ENCODE data around the gene GLTPD2. TPM values are rescaled to one million over a fixed set of nuclear protein-coding genes. Genes with fewer than 3 reads are reported as not detected.

GLTPD2 gene
- total and polyA plus RNA-seq, 4 donors, result 0.34 to 0.41 TPM; not detected in 2

DNA sequence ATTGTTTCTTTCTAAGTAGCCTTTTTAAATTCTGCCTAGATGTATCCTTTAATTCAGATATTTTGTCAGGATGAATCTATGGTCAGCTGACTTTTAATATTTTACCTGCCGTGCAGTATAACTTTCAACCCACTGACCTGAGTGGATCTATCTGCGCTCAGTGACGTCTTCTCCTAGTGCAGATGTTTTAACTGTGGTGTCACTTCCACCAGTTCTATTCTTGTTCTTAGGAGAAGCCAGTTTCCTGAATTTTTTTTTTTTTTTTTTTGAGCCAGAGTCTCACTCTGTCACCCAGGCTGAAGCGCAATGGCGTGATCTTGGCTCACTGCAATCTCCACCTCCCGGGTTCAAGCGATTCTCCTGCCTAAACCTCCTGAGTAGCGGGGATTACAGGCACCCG is 22.0 kb upstream of the GLTPD2 start:
- DNase-seq (no peak), ATAC-seq (ENCODE audit: insufficient read depth, low FRiP score) (no peak)
- Histone ChIP-seq H3K36me3 (ENCODE audit: control insufficient read depth in 4 of 4, insufficient read depth in 4 of 4, low read length in 4 of 4) (no peaks in the 10 kb centered on the region), H3K4me1 (ENCODE audit: control insufficient read depth in 5 of 5, insufficient read depth in 5 of 5, low read length in 5 of 5) (no peaks in the 10 kb centered on the region), H3K27me3 (ENCODE audit: control insufficient read depth in 3 of 3, insufficient read depth in 3 of 3, low read length in 2 of 3) (peaks cover 0 to 4% (median 2%) of the 10 kb centered on the region in 3 donors), H3K4me3 (no peak overlapping the region), H3K9me3 (ENCODE audit: control insufficient read depth in 4 of 4, insufficient read depth in 3 of 4, low read length in 3 of 4) (no peaks in the 10 kb centered on the region), H3K27ac (ENCODE audit: low read depth in 1 of 2, low read length in 1 of 2) (no peak overlapping the region), H3K9ac (ENCODE audit: insufficient read depth in 1 of 2, low read length in 2 of 2) (no peak overlapping the region)
- TF ChIP-seq CTCF (IDR thresholded peaks at IDR 0.05; ENCODE audit: control extremely low read depth, extremely low read depth), result no peak
- 64 to 69% methylated on average over 9 of the region's 9 CpGs for WGBS, 2 donors

DNA sequence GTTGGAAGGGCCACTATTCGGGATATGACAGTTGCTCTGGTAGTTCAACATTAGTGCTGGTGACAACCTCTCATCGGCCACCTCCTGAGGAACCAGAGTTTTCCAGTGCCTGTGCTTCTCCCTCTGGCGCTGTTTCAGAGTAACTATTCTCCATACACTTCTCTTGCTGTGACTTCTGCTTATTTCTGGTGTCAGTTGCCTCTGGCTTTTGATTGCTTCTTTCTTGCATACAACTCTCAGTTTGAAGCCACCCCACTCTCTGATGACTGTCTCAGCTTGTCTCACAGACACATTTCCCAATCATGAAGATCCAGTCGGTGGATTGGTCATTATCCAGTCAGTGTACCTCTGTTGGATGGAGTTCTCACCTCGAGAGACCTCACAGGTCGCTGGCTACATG is 20.5 kb upstream of the GLTPD2 start:
- Histone ChIP-seq H3K4me3 (no peak overlapping the region), H3K9ac (ENCODE audit: insufficient read depth in 1 of 2, low read length in 2 of 2) (no peak overlapping the region), H3K9me3 (ENCODE audit: control insufficient read depth in 4 of 4, insufficient read depth in 3 of 4, low read length in 3 of 4) (no peaks in the 10 kb centered on the region), H3K27me3 (ENCODE audit: control insufficient read depth in 3 of 3, insufficient read depth in 3 of 3, low read length in 2 of 3) (peaks cover 0 to 7% (median 2%) of the 10 kb centered on the region in 3 donors), H3K4me1 (ENCODE audit: control insufficient read depth in 5 of 5, insufficient read depth in 5 of 5, low read length in 5 of 5) (no peaks in the 10 kb centered on the region), H3K27ac (ENCODE audit: low read depth in 1 of 2, low read length in 1 of 2) (no peak overlapping the region), H3K36me3 (ENCODE audit: control insufficient read depth in 4 of 4, insufficient read depth in 4 of 4, low read length in 4 of 4) (no peaks in the 10 kb centered on the region)
- 75 to 83% methylated on average over 6 of the region's 6 CpGs for WGBS, 2 donors
- no peak for TF ChIP-seq CTCF (IDR thresholded peaks at IDR 0.05; ENCODE audit: control extremely low read depth, extremely low read depth)
- no peak for DNase-seq
- no peak for ATAC-seq (ENCODE audit: insufficient read depth, low FRiP score)

DNA sequence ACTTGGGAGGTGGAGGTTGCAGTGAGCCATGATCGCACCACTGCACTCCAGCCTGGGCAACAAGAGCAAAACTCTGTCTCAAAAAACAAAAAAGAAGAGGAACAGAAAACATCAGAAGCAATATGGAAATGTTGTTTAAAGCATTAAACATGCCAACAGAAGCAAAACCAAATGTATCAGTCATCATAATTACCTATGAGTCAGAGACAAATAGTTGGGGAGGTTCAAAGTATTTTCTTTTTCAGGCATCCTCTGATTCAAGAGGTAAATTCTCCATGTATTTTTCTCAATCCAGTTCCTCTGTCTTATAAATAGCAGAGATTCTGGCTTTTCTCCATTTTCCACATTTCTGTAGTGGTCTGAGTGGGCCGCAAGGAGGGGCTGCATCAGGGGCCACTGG is 19.1 kb upstream of the GLTPD2 start:
- H3K9ac ChIP-seq (ENCODE audit: insufficient read depth in 1 of 2, low read length in 2 of 2), result no peak overlapping the region
- H3K36me3 ChIP-seq (ENCODE audit: control insufficient read depth in 4 of 4, insufficient read depth in 4 of 4, low read length in 4 of 4), result no peaks in the 10 kb centered on the region
- H3K4me1 ChIP-seq (ENCODE audit: control insufficient read depth in 5 of 5, insufficient read depth in 5 of 5, low read length in 5 of 5), result no peaks in the 10 kb centered on the region
- WGBS, 2 donors, result 96 to 98% methylated on average over 2 of the region's 2 CpGs
- TF ChIP-seq CTCF (IDR thresholded peaks at IDR 0.05; ENCODE audit: control extremely low read depth, extremely low read depth), result no peak
- ATAC-seq (ENCODE audit: insufficient read depth, low FRiP score), result no peak
- H3K27me3 ChIP-seq (ENCODE audit: control insufficient read depth in 3 of 3, insufficient read depth in 3 of 3, low read length in 2 of 3), result peaks cover 0 to 9% (median 2%) of the 10 kb centered on the region in 3 donors
- H3K4me3 ChIP-seq, result no peak overlapping the region
- H3K27ac ChIP-seq (ENCODE audit: low read depth in 1 of 2, low read length in 1 of 2), result no peak overlapping the region
- H3K9me3 ChIP-seq (ENCODE audit: control insufficient read depth in 4 of 4, insufficient read depth in 3 of 4, low read length in 3 of 4), result no peaks in the 10 kb centered on the region
- no peak for DNase-seq

DNA sequence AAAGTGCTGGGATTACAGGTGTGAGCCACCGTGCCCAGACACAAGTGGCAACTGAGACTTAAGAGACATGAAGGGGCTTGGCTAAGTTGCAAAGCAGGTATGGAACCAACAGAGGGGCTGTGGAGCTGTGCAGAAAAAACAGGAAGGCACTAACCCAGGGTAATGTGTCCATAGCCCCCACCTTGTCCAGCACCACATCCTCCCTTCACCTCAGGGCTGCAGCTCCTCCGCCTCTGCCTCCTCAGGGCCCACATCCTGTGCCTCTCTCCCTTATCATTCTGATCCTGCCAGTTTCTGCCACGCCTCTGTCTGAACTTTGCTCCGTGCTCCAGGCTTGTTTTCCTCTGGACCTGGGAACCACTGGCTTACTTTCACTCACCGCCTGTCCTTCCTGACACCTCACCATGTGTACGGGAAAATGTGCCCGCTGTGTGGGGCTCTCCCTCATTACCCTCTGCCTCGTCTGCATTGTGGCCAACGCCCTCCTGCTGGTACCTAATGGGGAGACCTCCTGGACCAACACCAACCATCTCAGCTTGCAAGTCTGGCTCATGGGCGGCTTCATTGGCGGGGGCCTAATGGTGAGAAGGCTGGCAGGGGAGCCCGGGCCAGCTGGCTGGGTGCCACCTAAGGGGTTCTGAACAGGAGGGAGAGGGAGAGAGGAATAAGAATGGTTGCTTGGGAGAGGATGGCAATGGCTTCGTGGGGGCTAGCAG is 17.1 kb upstream of the GLTPD2 start, which contains the start of gene TM4SF5:
Gene TM4SF5, plus strand, starts transcription at position 368 of the 716 bp plus-strand sequence. Its CDS starts 37 bp downstream, at position 405.
- DNase-seq, result no peak
- H3K27me3 ChIP-seq (ENCODE audit: control insufficient read depth in 3 of 3, insufficient read depth in 3 of 3, low read length in 2 of 3), result peaks cover 0 to 9% (median 0%) of the 10 kb centered on the region in 3 donors
- TF ChIP-seq CTCF (IDR thresholded peaks at IDR 0.05; ENCODE audit: control extremely low read depth, extremely low read depth), result no peak

More for the DNA sequence above, 17.1 kb upstream of the GLTPD2 start, which contains the start of gene TM4SF5:
- 57 to 71% methylated on average over 13 of the region's 13 CpGs for WGBS, 2 donors
- no peak for ATAC-seq (ENCODE audit: insufficient read depth, low FRiP score)
- Histone ChIP-seq H3K4me1 (ENCODE audit: control insufficient read depth in 5 of 5, insufficient read depth in 5 of 5, low read length in 5 of 5) (no peaks in the 10 kb centered on the region), H3K4me3 (no peak within 1 kb of the TSS), H3K9ac (ENCODE audit: insufficient read depth in 1 of 2, low read length in 2 of 2) (no peak within 1 kb of the TSS), H3K9me3 (ENCODE audit: control insufficient read depth in 4 of 4, insufficient read depth in 3 of 4, low read length in 3 of 4) (no peaks in the 10 kb centered on the region), H3K27ac (ENCODE audit: low read depth in 1 of 2, low read length in 1 of 2) (no peak within 1 kb of the TSS), H3K36me3 (ENCODE audit: control insufficient read depth in 4 of 4, insufficient read depth in 4 of 4, low read length in 4 of 4) (no peaks in the 10 kb centered on the region)
